C4-2B (cell line): ENCODE results near the gene NAB1.

Experiments used
- ZFX ChIP-seq: fragments of 450-650 bp; IDR thresholded peaks from 2 replicates; pipeline ENCODE4 v1.6.1; 2017
- TF ChIP-seq, protein P1 (sequence below): fragments of 450-650 bp; conservative IDR thresholded peaks from 2 replicates; pipeline ENCODE4 v1.5.1; 2017; ENCODE audit warnings: mild to moderate bottlenecking

GRCh38 chr2:190646780-190647522 is 1.9 kb upstream of the NAB1 start:
- TF ChIP-seq, protein P1, sequence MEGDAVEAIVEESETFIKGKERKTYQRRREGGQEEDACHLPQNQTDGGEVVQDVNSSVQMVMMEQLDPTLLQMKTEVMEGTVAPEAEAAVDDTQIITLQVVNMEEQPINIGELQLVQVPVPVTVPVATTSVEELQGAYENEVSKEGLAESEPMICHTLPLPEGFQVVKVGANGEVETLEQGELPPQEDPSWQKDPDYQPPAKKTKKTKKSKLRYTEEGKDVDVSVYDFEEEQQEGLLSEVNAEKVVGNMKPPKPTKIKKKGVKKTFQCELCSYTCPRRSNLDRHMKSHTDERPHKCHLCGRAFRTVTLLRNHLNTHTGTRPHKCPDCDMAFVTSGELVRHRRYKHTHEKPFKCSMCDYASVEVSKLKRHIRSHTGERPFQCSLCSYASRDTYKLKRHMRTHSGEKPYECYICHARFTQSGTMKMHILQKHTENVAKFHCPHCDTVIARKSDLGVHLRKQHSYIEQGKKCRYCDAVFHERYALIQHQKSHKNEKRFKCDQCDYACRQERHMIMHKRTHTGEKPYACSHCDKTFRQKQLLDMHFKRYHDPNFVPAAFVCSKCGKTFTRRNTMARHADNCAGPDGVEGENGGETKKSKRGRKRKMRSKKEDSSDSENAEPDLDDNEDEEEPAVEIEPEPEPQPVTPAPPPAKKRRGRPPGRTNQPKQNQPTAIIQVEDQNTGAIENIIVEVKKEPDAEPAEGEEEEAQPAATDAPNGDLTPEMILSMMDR = no peak
- no peak for TF ChIP-seq ZFX
